H4 (cell line): Measurements from ENCODE around the gene SMLR1. TPM values are rescaled to one million over a fixed set of nuclear protein-coding genes. Genes with fewer than 3 reads are reported as not detected.

Experiments used
- DNase-seq: peaks from one replicate; pipeline ENCODE4 v3.0.0-alpha.2; 2015; ENCODE audit warnings: low spot score
- total RNA-seq: library from RNA; depleted of rRNA; stranded (reverse); fragments of >200 nt; shearing (Covaris generic); gene quantifications from 2 replicates; pipeline ENCODE4 v1.2.3, GENCODE V29; 2014

Gene SMLR1
- total RNA-seq, 1 experiment from 2014 or later = not detected

- no peak for DNase-seq
These were observed 23.8 kb downstream of the SMLR1 start for GRCh38 chr6:130851026-130851425.

GRCh38 chr6:130852844-130853554 is 25.8 kb downstream of the SMLR1 start:
- no peak for DNase-seq

DNA sequence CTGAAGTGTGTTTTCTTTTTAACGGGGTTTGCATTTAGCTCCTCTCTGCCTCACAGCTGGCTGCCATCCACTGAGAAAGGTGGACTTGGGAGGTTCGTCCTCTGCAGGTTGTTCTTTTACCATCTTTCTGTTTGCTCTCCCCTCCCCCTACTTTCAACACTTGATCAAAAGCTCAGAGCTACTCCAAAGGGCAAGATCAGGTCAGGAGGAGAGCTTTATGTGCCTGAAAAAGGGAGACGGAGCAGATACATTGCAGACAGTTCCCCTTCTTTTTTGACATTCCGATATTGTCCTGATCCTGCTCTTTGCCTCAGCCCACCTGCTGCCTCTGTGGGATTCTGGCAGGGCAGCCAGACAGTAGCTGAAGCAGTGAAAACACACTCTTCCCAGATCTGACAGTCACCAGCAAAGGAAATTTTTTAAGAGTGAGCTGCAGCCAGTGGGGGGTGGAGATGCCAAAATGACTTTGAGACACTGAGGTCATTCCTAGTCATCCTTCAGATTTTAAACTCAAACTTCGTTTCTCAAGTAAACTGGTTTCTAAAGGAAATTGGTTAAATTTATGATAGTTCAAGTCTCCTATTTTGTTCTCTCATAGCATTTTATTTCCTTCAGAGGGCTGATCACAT is 26.5 kb downstream of the SMLR1 start:
- DNase-seq = no peak

- no peak for DNase-seq
These were observed 30.8 kb downstream of the SMLR1 start for GRCh38 chr6:130858054-130858453.

- no peak for DNase-seq
These were observed 31.4 kb downstream of the SMLR1 start for GRCh38 chr6:130858498-130859160.

GRCh38 chr6:130859161-130859867 is 32.1 kb downstream of the SMLR1 start:
- no peak for DNase-seq

- no peak for DNase-seq
These were observed 35.2 kb downstream of the SMLR1 start for GRCh38 chr6:130862370-130862769.

DNA sequence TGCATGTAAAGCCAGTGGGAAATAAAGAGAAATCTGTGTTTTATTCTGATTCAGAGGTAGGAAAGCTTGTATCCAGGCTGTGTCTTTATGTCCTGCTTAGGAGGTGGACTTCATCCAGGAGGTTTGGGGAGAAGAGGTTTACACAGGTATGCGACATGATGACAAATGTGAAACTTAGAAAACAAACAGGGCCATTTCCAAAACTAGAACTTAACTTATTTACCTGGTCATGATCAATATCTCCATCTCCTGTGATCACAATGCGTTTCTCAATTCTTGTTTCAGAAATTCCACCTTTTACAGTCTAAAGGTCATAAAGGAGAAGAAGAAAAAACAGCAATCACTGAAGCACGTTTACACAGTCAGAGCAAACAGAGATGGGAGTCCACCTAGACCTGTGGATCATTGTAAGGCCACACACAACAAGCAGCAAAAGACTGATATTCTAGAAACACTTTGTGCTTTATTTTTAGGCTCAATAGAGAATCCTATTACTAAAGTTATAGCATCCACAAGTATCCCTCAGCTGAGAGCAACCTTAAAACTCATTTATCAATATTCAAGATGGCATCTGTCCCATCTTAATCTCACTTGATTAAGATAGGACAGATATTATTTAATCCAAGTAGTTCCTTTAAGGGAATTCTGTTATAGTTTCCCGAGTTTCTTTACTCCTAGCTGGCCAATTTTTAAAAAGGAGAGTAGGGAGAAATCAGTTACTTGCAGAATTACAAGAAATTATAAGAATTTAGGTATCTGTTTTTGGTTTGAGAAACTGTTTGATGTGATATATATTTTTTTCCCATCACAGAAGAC is 36.4 kb downstream of the SMLR1 start:
- DNase-seq = no peak

DNA sequence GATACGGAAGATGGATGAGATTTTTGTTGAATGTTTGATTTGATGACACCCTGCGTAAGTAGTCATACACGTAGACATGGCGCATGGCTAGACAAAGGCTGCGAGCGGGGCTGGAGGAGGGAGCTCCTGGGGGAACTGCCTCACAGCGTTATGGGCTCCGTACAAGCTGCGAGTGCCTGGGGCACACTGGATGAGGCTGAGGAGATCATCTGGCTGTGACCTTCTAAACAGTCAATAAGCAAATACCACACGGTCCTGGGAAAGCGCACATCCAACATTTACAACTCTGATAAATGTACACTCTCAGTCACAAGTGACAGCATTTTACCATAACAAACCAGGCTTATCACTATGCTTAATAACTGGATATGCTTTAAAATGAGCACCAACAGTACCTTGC is 37.1 kb downstream of the SMLR1 start:
- no peak for DNase-seq

GRCh38 chr6:130865793-130866192 is 38.6 kb downstream of the SMLR1 start:
- no peak for DNase-seq

DNA sequence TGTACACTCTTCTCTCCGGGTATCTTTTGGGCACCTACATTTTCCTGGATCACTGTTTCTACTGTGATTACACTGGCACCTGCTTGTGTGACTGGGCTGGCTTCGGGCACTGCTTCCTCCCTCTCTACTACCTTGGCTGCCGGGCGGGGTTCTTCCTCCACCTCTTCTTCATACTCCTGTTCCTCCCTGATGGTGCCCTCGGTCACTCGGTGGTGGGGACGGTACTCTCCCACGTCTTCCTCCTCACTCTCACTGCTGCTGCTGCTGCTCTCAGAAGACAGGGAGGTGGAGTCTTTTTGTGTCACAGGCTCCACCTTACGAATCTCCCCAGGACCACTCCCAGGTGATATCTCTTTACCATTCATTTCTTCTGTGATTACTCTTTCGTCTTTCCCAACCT is 42.5 kb downstream of the SMLR1 start:
- DNase-seq = no peak

DNA sequence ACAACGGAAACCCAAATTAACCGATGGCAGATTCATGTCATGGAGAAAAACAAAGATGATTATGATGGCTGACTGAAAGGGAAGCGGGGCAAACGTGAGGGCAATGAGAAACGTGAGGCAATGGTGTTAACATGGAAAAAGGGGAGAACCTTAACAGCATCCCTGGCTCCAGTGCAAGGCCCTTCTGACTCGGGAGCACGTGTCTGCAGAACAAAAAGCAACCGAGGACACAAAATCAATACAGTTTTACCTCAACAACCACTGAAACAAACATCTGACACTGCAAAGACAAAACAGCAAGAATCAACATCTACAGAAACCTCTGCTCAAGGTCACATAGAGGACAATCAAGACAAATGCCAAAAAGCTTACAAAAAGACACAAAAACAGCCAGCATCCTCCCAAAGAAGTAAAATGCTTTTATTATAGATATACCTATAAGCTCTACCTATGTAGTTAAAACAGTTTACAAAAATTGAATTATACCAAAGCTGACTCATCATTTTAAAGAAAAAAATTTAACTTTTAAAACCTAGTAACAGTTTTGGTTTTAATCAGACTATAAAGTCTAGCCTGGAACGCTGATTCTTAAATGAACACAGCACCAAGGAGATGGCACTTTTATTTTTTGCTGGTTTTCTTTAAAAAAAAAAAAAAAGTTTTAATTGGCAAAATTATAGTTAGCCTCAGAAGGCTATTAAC is 43.1 kb downstream of the SMLR1 start:
- DNase-seq = no peak

DNA sequence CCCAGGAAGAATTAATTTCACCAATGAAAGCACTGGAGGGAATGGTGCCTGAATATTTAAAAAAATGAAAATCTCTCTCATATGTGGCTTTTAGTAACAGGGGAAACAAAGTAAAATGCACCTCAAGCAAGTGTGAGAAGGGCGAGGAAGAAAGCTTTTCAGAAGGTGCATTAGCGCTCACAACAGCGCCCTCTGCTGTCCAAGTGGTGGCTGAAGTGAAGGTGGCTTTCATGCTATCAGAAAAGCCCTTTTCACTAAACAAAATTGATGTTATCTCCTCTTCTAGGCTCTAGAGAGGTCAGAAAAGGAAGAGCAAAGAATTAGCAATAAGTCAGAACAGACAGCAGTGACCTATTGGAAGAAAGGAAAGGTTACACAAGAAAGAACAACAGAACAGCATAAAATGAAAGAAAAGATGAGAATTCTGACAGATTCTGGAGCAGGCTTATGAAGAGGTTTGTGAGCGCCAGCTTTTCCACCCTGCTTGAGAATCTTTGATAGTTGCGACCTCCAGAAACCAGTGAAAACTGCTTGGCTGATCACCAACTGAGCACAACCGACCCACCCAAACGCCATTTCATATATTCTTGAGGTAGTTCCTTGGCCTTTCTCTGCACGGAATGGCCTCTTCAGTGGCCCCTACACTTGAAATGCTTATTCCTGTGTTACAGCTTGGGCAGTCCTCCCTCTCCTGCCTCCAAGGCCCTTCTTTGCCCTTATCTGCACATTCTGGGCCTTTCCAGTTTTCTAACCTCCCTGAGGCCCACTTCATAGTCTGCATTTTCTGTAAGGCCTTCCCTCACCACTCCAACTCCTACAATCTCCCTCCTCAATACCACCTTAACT is 45.3 kb downstream of the SMLR1 start:
- DNase-seq = peak; percentile 17

- DNase-seq = no peak
These were observed 46.5 kb downstream of the SMLR1 start for GRCh38 chr6:130873746-130874145.

- no peak for DNase-seq
These were observed 52.6 kb downstream of the SMLR1 start for GRCh38 chr6:130879826-130880225.

DNA sequence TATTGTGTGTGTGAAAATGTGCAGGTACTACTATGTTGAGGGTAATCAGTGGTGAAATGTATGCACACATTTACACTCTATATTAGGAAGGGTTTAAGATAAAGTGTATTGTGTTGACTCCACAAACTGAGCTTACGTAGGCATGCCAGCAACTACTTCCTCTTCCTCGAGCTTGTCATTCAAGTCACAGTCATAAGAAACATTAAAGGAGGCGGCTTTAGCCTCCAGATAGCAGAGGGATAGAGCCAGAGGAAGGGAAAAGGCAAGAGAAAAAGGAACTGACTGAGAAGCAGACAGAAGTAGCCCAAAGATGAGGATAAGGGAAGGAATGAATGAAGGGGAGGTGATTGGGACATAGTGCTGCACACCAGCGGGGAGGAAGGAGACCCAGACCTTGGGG is 55.2 kb downstream of the SMLR1 start:
- DNase-seq = no peak

DNA sequence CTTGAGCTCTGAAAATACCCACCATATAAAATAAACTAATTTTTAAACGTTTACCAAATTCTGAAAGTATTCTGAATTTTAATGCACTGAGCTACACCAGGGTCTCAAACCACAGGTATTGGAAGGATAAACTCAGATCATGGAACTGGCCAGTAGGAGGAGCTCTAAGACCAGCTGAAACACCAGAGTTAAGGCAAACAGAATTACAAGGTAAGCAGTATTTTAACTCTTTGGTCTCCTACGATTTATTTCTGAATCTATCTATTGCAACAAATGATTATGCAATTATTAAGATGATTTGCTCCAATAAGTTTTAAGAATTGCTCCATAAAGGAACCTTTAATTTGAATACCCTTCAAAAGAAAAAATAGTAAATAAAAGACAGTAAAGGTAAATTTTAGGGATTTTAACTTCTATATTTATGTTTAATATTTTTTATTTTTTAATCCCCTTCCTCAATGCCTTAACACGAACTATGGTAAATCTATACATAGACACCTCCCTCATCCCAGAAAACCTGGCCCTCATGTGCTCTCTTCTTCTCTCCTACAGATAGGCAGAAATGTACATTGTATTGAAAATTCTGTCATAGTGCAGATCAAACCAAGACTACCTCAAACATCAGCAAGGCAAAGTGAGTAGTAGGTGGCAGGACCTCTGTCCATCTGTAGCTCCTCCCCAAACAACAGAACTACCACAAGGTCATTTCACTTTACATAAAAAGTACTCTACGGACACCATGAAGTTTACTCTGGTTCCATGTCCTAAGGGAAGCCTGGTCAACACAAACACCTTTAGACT is 58.4 kb downstream of the SMLR1 start:
- peak; percentile 47 for DNase-seq
